SK-N-DZ (cell line): ENCODE results near the gene DYSF.
"Not testable (repeated sequence)": the region's sequence is repeated elsewhere in the genome, so short reads cannot be mapped to it uniquely, and the experiment has no call there.

Experiments
- DNase-seq: peaks from one replicate; pipeline ENCODE4 v3.0.0-alpha.2; 2015; ENCODE audit warnings: low spot score

DYSF gene

DNA sequence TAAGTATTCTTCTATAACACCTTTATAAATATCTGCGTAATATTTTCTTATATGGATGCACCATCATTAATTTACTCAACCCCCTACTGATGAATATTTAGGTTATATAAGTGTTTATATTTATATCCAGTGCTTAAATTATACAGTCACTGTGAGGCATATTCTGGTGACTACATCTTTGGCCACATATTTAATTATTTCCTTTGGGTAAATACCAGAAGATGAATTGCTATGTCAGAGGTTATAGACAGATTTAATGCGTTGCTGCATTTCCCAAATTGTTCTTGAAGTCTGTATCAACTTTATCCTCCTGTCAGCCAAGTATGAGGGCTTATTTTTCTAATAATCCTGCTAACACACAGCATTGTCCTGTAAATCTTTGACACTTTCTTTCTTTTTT is 18.7 kb downstream of the DYSF start:
- no peak for DNase-seq

DNA sequence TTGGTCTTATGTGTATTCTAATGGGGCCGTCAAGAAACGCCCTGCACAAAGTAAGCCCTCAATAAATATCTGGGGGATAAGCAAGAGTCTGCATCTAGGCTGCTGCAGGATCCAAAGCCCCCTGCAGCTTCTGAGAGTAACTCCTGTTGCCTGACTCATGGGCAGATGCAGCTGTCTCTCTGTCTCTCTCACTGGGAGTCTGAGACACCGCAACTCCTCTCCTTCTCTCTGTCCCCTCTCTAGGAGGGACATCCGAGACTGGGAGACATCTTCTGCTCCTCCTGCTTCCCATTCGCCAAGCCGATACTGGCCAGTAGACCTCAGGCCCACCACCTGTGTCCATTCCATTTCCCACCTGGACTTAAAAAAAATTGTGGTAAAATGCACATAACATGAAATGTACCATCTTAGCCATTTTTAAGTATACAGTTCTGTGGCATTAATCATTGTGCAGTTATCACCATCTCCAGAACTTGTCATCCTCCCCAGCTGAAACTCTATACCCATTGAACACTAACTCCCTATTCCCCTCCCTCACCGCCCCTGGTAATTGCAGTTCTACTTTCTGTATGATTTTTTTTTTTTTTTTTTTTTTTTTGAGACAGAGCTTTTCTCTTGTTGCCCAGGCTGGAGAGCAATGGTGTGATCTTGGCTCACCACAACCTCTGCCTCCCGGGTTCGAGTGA is 20.1 kb downstream of the DYSF start:
- no peak for DNase-seq

DNA sequence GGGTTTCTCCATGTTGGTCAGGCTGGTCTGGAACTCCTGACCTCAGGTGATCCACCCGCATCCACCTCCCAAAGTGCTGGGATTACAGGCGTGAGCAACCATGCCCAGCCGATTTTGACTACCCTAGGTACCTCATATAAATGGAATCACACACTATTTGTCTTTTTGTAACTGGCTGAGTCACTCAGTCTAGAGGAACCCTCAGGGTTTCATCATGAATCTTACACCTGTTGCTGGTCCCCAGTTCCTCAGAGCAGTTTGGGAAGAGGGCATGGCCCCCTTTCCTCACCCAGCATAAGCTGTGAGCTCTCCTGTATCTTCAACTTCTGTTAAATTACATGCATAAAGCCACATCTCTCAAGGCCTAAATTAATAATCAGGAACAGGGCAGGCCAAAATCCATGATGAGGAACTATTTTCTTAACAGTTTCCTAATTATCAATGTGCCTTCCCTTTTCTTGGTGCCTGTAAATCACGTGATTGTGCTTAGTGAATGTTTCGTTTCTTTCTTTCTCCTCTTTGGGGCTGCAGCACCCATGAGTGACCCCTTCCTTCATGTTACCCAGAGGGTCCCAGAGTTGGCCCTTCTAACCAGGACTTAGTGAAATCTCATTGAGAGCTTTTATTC is 20.9 kb downstream of the DYSF start:
- no peak for DNase-seq

DNA sequence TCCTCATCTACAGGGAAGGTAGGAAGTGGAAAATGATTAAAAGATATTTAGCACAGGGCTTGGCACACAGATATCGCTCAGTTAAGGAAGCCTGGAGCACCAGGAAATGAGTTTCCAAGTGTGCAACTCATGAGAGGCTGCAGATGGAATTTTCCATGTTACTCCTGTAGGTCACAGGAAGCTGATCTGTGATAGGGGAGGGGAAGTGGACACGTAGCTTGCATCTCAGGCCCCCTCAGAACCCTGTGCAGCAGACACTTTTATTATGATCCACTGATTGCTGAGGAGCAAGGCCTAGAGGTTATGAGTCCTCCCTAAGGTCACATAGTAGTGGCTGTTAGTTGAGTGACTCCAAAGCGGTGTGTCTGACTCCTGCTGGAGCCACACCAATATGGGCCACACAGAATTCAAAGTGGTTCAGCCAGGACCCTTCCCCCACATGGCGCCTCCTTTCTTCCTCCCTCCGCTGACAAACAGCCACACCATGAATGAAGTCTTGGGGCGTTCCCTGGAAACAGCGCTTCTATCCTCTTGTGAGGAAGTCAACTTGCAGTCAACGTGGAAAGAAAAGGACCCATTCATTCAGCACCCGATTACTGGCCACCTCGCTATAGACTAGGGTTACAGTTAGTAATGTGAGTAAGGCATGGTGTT is 21.5 kb downstream of the DYSF start:
- DNase-seq, result no peak

DNA sequence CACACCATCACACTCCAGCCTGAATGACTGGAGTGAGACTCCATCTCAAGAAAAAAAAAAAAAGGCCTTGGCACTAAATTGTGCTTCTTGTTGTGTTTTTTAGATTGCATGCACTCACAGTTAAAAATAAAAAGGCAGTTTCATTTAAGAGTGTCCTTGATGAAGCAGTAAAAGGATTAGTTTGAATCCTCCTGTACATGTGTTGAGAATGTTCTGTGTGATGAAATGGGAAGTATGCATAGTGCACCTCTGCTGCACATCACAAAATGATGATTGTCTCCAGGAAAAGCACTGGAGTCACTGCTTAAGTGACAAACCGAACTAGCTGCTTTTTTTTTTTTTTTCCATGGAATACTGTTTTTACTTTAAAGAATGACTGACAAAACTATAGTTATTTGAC is 23.1 kb downstream of the DYSF start:
- no peak for DNase-seq

GRCh38 chr2:71477231-71477691 is 23.9 kb downstream of the DYSF start:
- no peak for DNase-seq

DNA sequence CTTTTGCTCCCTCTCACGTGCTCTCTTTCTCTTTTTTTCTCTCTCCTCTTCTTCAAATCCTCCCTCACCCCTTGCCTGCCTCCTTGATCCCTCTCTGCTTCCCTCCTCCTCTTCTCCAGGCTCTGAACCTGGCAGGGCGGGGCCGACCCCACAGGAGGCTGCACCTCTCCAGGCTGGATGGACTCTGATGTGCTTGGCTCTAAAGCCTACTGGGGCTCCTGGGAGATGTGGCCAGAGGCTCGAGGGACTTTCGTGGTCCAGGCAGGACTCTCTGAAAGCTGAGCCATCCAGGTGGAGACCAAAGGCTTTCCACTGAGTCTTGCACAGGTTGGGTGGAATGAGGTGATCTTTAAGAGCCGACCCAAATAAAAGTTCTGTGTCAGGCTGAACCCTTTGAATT is 25.4 kb downstream of the DYSF start:
- no peak for DNase-seq

DNA sequence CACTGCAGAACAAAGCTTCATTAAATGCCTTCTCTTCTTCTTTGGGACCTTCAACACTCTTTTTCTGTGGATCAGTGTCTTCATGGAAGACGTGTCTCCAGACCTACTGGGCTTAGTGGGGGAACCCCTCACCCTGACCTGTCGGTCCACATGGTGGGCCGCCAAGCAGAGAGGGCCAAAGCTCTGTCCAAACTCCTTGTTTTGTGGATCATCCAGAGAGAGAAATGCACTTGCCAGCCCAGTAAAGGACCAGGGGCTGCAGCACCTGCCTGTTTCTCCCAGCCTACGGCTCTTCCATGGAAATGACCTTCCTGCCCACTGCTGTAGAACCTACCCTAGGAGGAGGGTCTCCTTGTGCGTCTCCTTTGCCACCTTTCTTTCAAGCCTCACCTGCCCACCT is 25.9 kb downstream of the DYSF start:
- DNase-seq, result no peak

- DNase-seq, result no peak
Observed at GRCh38 chr2:71481111-71481510, 27.8 kb downstream of the DYSF start.

GRCh38 chr2:71482055-71482454 is 28.7 kb downstream of the DYSF start:
- no peak for DNase-seq

DNA sequence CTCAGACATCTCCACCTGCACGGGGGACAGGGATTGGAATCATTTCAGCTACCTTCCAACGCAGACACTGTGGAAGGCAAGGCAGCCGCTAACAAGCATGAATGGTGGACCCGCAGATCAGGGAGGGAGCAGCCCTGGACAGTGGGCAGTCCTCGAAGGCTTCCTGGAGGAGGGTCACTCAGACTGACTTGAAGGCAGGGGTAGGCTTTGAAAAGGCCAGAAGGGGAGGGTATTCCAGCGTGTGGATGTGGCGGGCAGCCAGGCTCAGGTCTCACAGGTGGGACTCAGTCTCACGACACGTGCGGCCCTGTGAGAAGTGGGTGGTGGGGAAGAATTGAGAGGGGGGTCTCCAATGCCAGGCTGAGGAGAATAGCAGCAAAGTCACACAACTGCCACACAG is 29.9 kb downstream of the DYSF start:
- DNase-seq, result no peak

DNA sequence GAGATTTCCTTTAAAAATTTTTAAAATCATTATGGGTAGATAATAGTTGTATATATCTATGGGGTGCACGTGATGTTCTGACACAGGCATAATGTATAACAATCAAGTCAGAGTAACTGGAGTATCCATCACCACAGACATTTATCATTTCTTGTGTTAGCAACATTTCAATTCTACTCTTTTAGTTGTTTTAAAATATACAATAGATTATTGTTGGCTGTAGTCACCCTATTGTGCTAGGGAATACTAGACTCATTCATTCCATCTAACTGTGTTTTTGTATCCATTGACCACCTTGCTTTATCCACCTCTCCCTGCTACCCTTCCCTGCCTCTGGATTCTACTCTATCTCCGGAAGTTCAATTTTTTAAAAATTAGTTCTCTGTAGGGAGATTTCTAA is 31.0 kb downstream of the DYSF start:
- no peak for DNase-seq

DNA sequence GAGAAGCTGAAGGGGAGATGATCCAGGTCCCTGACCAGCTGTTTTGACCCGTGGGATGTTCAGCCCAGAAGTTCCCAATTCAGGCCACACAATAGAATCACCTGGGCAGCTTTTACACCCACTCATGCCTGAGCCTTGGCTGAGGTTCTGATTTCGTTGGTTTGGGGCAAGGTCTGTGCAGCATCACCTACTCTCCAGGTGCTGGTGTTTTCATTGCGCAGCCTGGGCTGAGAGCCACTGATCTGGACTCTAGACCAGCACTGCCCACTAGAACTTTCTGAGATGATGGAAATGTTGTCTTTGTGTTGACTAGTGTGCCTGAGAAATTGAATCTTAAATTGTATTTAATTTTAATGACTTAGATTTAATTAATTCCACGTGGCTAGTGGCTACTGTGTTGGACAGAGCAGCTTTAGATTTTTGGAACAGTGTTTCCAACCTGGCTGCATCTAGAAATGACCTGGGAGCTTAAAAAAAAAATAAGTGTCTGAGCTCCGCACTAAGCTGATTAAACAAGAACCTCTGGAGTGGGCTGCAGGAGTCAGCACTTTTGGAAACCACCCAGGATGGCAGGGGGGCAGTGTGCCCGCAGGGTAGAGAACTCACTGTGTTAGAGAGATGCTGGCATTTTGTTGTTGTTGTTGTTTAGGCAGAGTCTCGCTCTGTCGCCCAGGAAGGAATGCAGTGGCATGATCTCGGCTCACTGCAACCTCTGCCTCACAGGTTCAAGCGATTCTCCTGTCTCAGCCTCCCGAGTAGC is 33.7 kb downstream of the DYSF start:
- DNase-seq, result no peak

GRCh38 chr2:71491551-71491950 is 38.2 kb downstream of the DYSF start:
- not testable (repeated sequence) for DNase-seq

DNA sequence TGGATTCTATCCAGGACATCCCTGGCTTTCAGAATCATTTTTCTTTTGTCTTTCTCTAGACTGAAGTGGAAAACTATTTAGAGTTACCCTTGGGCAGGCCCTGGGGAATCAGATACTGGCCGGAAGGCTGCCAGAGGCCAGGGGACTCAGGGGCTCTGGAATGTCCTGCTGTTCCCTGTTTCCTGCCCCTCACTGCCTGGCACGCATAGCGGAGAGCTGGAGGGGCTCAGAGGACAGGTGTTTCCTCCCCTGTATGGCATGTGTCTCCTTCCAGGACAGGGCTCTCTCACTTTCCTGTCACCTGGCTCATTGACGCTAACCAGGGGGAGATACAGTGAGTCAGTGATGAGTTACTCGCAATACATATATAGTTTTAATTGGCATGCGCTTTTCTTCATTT is 38.8 kb downstream of the DYSF start:
- DNase-seq, result no peak

- DNase-seq, result no peak
Observed at GRCh38 chr2:71494091-71494490, 40.7 kb downstream of the DYSF start.

- DNase-seq, result no peak
Observed at GRCh38 chr2:71494523-71495155, 41.3 kb downstream of the DYSF start.

- no peak for DNase-seq
Observed at GRCh38 chr2:71496156-71496770, 42.9 kb downstream of the DYSF start.

DNA sequence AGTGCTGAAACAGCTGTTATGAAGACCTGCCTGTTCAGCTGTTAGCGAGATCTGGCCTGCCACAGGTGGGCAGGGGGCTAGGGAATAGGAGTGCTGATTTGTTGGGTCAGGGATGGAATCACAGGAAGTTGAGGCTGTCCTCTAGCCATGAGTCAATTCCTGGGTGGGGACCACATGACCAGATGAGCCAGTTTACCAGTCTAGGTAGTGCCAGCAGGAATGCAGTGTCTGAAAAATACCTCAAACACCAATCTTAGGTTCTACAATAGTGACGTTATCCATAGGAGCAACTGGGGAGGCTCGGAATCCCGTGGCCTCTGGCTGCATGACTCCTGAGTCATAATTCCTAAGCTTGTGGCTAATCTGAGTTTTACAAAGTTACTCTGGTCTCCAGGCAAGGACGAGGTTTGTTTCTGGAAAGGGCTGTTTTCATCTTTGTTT is 44.9 kb downstream of the DYSF start:
- no peak for DNase-seq

- no peak for DNase-seq
Observed at GRCh38 chr2:71499691-71500090, 46.3 kb downstream of the DYSF start.

- no peak for DNase-seq
Observed at GRCh38 chr2:71500426-71501079, 47.2 kb downstream of the DYSF start.
